GM12891 (cell line): ENCODE measurements around the gene S100A8.

Experiments
- PAX5 ChIP-seq: IDR thresholded peaks from 2 replicates; pipeline ENCODE4 v1.6.1; 2011; ENCODE audit warnings: low read length, moderate library complexity, mild to moderate bottlenecking; ENCODE audit not compliant: insufficient read depth, severe bottlenecking
- POLR2A ChIP-seq: IDR thresholded peaks from 2 replicates; pipeline ENCODE4 v1.6.1; 2011; ENCODE audit warnings: low read depth, low read length, control low read depth
- POLR2AphosphoS5 ChIP-seq: IDR thresholded peaks from 2 replicates; pipeline ENCODE4 v1.6.1; 2011; ENCODE audit warnings: low read depth, low read length, control low read depth
- SPI1 ChIP-seq: IDR thresholded peaks from 2 replicates; pipeline ENCODE4 v1.6.1; 2011; ENCODE audit warnings: low read depth, low read length, control low read depth
- TAF1 ChIP-seq: IDR thresholded peaks from 2 replicates; pipeline ENCODE4 v1.6.1; 2011; ENCODE audit warnings: low read depth, low read length, control low read depth

- TF ChIP-seq POLR2A (no peak), TAF1 (no peak), POLR2AphosphoS5 (no peak), SPI1 (no peak), PAX5 (no peak)
These were observed 3.1 kb downstream of the S100A8 start for GRCh38 chr1:153387785-153388184.
